HepG2 (cell line): ENCODE results near the gene POGLUT3. TPM values are rescaled to one million over a fixed set of nuclear protein-coding genes. Genes with fewer than 3 reads are reported as not detected.

Source experiments
- ATAC-seq: fragments of 200-7000 bp; cut with Tn5 transposase; 3 replicates; pipeline ENCODE4 v1.9.1; 2020; ENCODE audit warnings: mild to moderate bottlenecking, moderate library complexity
- BruUV-seq: library from RNA; stranded (reverse); fragments of 400-500 nt; replicated peaks from 2 replicates; lab custom pipeline; 2021; lab: Mats Ljungman, UMichigan
- CTCF ChIA-PET: fragments of 300-600 bp; formaldehyde crosslinking; extraction: SDS; loops from one replicate; lab custom pipeline; 2021; ENCODE audit warnings: low total read pairs, inconsistent platforms, low intra/inter-chr PET ratio; lab: Yijun Ruan, JAX
- POLR2A ChIA-PET: fragments of 350-600 bp; sonication (Branson Sonifier 250); formaldehyde crosslinking; loops from one replicate; lab custom pipeline; 2020; ENCODE audit warnings: antibody characterized with exemption, inconsistent platforms; lab: Yijun Ruan, JAX
- DNase-seq: peaks from one replicate; pipeline ENCODE4 v3.0.0-alpha.2; 2015; ENCODE audit warnings: low spot score
- FAIRE-seq: peaks from 3 replicates; lab custom pipeline; 2011; peaks lifted over from hg19 to GRCh38; lab: Jason Lieb, UNC
- H2AFZ ChIP-seq: one replicate; pipeline ENCODE4 v1.6.1; 2011; ENCODE audit warnings: low read length, inconsistent platforms
- H3K27ac ChIP-seq: fragments of 300-600 bp; 3 replicates; pipeline ENCODE4 v1.8.0; 2011; ENCODE audit warnings: mixed run types, mild to moderate bottlenecking, mixed read lengths, low read length, inconsistent platforms; ENCODE audit not compliant: insufficient read depth; ENCODE audit errors: extremely low read length
- H3K27me3 ChIP-seq, 2 experiments: fragments of 200-600 bp in 1 of 2; 2 replicates in 1 of 2; 3 replicates in 1 of 2; pipeline versions ENCODE4 v1.6.0 to v1.8.0; 2011; ENCODE audit warnings: low read length in 2 of 2, mild to moderate bottlenecking in 2 of 2, moderate library complexity in 2 of 2, inconsistent platforms in 1 of 2; ENCODE audit not compliant: insufficient read depth in 2 of 2, control insufficient read depth in 1 of 2
- H3K36me3 ChIP-seq, 2 experiments: fragments of 200-600 bp in 1 of 2; replicated peaks in 1 of 2; 2 replicates in 1 of 2; 3 replicates in 1 of 2; pipeline versions ENCODE4 v1.5.1 to v1.8.0; 2011; ENCODE audit warnings: low read length in 2 of 2, inconsistent platforms in 1 of 2; ENCODE audit not compliant: insufficient read depth in 2 of 2, control insufficient read depth in 1 of 2
- H3K4me1 ChIP-seq: 2 replicates; pipeline ENCODE4 v1.5.1; 2012; ENCODE audit warnings: low read length, inconsistent platforms; ENCODE audit not compliant: insufficient read depth
- H3K4me2 ChIP-seq: 2 replicates; pipeline ENCODE4 v1.6.0; 2011; ENCODE audit warnings: low read depth, low read length, inconsistent platforms
- H3K4me3 ChIP-seq, 3 experiments: fragments of 200-600 bp in 1 of 3; sonication (generic), shearing (Covaris generic) in 1 of 3; replicated peaks in 1 of 3; 2 replicates each; pipeline ENCODE4 v1.5.1; 2011 to 2016; ENCODE audit warnings: low read length in 3 of 3, inconsistent platforms in 2 of 3, low read depth in 2 of 3, mild to moderate bottlenecking in 2 of 3, control low read depth in 1 of 3, mixed read lengths in 1 of 3; ENCODE audit not compliant: insufficient read depth in 1 of 3
- H3K79me2 ChIP-seq: one replicate; pipeline ENCODE4 v1.6.1; 2011; ENCODE audit warnings: low read length, inconsistent platforms; ENCODE audit not compliant: insufficient read depth
- H3K9ac ChIP-seq: 2 replicates; pipeline ENCODE4 v1.6.0; 2011; ENCODE audit warnings: mild to moderate bottlenecking, low read depth, low read length, inconsistent platforms; ENCODE audit not compliant: insufficient read depth
- H3K9me3 ChIP-seq: 2 replicates; pipeline ENCODE4 v1.5.1; 2012; ENCODE audit warnings: mild to moderate bottlenecking, low read length
- H4K20me1 ChIP-seq: 2 replicates; pipeline ENCODE4 v1.6.0; 2011; ENCODE audit warnings: inconsistent platforms, mild to moderate bottlenecking, low read length, moderate library complexity; ENCODE audit not compliant: insufficient read depth
- CAMTA2 ChIP-seq: sonication (generic); formaldehyde crosslinking; IDR thresholded peaks from 2 replicates; pipeline ENCODE4 v1.4.0; 2020; ENCODE audit warnings: mild to moderate bottlenecking, missing genetic modification reagents, borderline replicate concordance
- CTCF ChIP-seq: sonication (generic); formaldehyde crosslinking; IDR thresholded peaks from 2 replicates; pipeline ENCODE4 v1.5.0; 2020; ENCODE audit warnings: mild to moderate bottlenecking, missing genetic modification reagents, moderate library complexity
- FIP1L1 ChIP-seq: fragments of 200-400 bp; formaldehyde crosslinking; IDR thresholded peaks from 2 replicates; pipeline ENCODE4 v1.6.1; 2018; ENCODE audit warnings: low read depth, mild to moderate bottlenecking, low read length, moderate library complexity, borderline replicate concordance; ENCODE audit not compliant: insufficient read depth
- KDM5A ChIP-seq: fragments of 200-600 bp; sonication (generic); IDR thresholded peaks from 2 replicates; pipeline ENCODE4 v1.7.0; 2018; ENCODE audit warnings: antibody characterized with exemption, mild to moderate bottlenecking, low read length, borderline replicate concordance
- MXD1 ChIP-seq: sonication (generic); formaldehyde crosslinking; IDR thresholded peaks from 2 replicates; pipeline ENCODE4 v1.4.0; 2020; ENCODE audit warnings: mild to moderate bottlenecking, missing genetic modification reagents
- PRDM10 ChIP-seq: sonication (generic); formaldehyde crosslinking; IDR thresholded peaks from 2 replicates; pipeline ENCODE4 v1.4.0; 2020; ENCODE audit warnings: low read depth, missing genetic modification reagents
- ZNF224 ChIP-seq: sonication (generic); formaldehyde crosslinking; IDR thresholded peaks from 2 replicates; pipeline ENCODE4 v1.5.0; 2020; ENCODE audit warnings: mild to moderate bottlenecking, missing genetic modification reagents
- ZNF276 ChIP-seq: sonication (generic); formaldehyde crosslinking; IDR thresholded peaks from 2 replicates; pipeline ENCODE4 v1.4.0; 2020; ENCODE audit warnings: mild to moderate bottlenecking, low read depth, missing genetic modification reagents
- ZNF614 ChIP-seq: IDR thresholded peaks from 2 replicates; pipeline ENCODE4 v1.6.1; 2018; ENCODE audit warnings: missing biosample characterization, missing genetic modification reagents, inconsistent platforms, borderline replicate concordance
- WGBS: methylation state at CpG from one replicate; pipeline ENCODE4 v1.1.6; 2017; ENCODE audit warnings: low lambda C conversion rate; 5-methylcytosine and 5-hydroxymethylcytosine counted together
- in situ Hi-C: cut with HindIII; loops from 2 replicates; pipeline ENCODE4 v1.10.0; 2017; ENCODE audit warnings: low pct_unique_long_range_greater_than_20kb; ENCODE audit not compliant: extremely low pct_ligation_motif_present
- intact Hi-C: fragments of 100-400 bp; cut with micrococcal nuclease; formaldehyde crosslinking; loops from one replicate; pipeline ENCODE4 v1.10.0; 2022; ENCODE audit not compliant: unreplicated experiment
- polyA plus RNA-seq, 8 experiments: library from polyadenylated mRNA; depleted of rRNA in 3 of 8; stranded (reverse) in 7 of 8; unstranded in 1 of 8; fragments of >200 nt; fragmentation: Illumina TruSeq in 4 of 8; extraction: Trizol in 4 of 8; gene quantifications; 2 replicates each; pipeline versions ENCODE4 v1.2.1 to v1.2.3, GENCODE V29; 2011 to 2016; ENCODE audit warnings: low read depth in 4 of 8, missing spikeins in 1 of 8, mixed read lengths in 1 of 8; ENCODE audit not compliant: insufficient read depth in 1 of 8
- total RNA-seq, 5 experiments: library from RNA; depleted of rRNA; stranded (reverse); fragments of >200 nt; fragmentation: Illumina TruSeq; extraction: Trizol; gene quantifications; 2 replicates each; pipeline ENCODE4 v1.2.3, GENCODE V29; 2016; ENCODE audit warnings: low read depth in 1 of 5

POGLUT3 gene
- total and polyA plus RNA-seq, 2 of the 13 experiments (the other 11 are each of a cell fraction or from before 2014, with no cell fraction given): 14.3 to 22.0 TPM

GRCh38 chr11:108534274-108534882 is 36.2 kb upstream of the POGLUT3 start:
- no peaks in the 10 kb centered on the region for H3K79me2 ChIP-seq
- no TSS peak for BruUV-seq
- ATAC-seq (no peak), FAIRE-seq (no peak), DNase-seq (no peak)
- no peaks in the 10 kb centered on the region for H3K27me3 ChIP-seq
- H3K27ac ChIP-seq: no peak overlapping the region
- CTCF ChIA-PET: no interaction called here
- no peak overlapping the region for H3K9ac ChIP-seq
- H3K4me1 ChIP-seq: no peaks in the 10 kb centered on the region
- H3K4me3 ChIP-seq: no peak overlapping the region
- H4K20me1 ChIP-seq: no peaks in the 10 kb centered on the region
- no peak for TF ChIP-seq KDM5A
- no peak for TF ChIP-seq ZNF224 (CRISPR knock-in tag)
- TF ChIP-seq MXD1 (CRISPR knock-in tag): no peak
- no peak for TF ChIP-seq ZNF276
- 23% methylated on average over 2 of the region's 2 CpGs for WGBS
- H3K4me2 ChIP-seq: no peak overlapping the region
- intact Hi-C loops: no loop called here
- in situ Hi-C loops: no loop called here
- POLR2A ChIA-PET: no interaction called here
- H2AFZ ChIP-seq: no peak overlapping the region
- H3K36me3 ChIP-seq: no peaks in the 10 kb centered on the region
- H3K9me3 ChIP-seq: no peaks in the 10 kb centered on the region

GRCh38 chr11:108530426-108530825 is 32.2 kb upstream of the POGLUT3 start:
- Histone ChIP-seq H2AFZ (no peak overlapping the region), H3K27ac (no peak overlapping the region), H3K79me2 (no peaks in the 10 kb centered on the region), H3K9me3 (no peaks in the 10 kb centered on the region), H3K4me2 (no peak overlapping the region), H3K4me3 (no peak overlapping the region), H3K27me3 (no peaks in the 10 kb centered on the region; a peak in 1 of 5 replicates), H4K20me1 (no peaks in the 10 kb centered on the region), H3K36me3 (no peaks in the 10 kb centered on the region), H3K4me1 (no peaks in the 10 kb centered on the region), H3K9ac (no peak overlapping the region)
- ATAC-seq: no peak
- POLR2A ChIA-PET: no interaction called here
- no peak for DNase-seq
- WGBS: 72% methylated on average over 4 of the region's 5 CpGs
- no TSS peak for BruUV-seq
- CTCF ChIA-PET: no interaction called here
- intact Hi-C loops (no loop called here), in situ Hi-C loops (no loop called here)
- FAIRE-seq: no peak
- TF ChIP-seq CTCF (CRISPR knock-in tag) (no peak), FIP1L1 (no peak), CAMTA2 (CRISPR knock-in tag) (no peak), ZNF614 (CRISPR knock-in tag) (no peak), PRDM10 (CRISPR knock-in tag) (no peak)
